ENCODE results near the gene TCF7L1.

- TF ChIP-seq ZFP90 (CRISPR knock-in tag; IDR thresholded peaks at IDR 0.05; ENCODE audit: borderline replicate concordance) (no peak), ZNF629 (CRISPR knock-in tag; conservative IDR thresholded peaks at IDR 0.05) (no peak), TMF1 (CRISPR knock-in tag; IDR thresholded peaks at IDR 0.05; ENCODE audit: low read depth) (no peak), SUZ12 (IDR thresholded peaks at IDR 0.05; ENCODE audit: low read depth, low read length) (no peak), RELA (CRISPR knock-in tag; IDR thresholded peaks at IDR 0.05) (no peak), POLR2A (IDR thresholded peaks at IDR 0.05; ENCODE audit: insufficient read depth in 1 of 2, low read depth in 2 of 2, low read length in 2 of 2) (no peak), BCL3 (CRISPR knock-in tag; IDR thresholded peaks at IDR 0.05) (no peak), NFE2L2 (IDR thresholded peaks at IDR 0.05; ENCODE audit: low read length) (no peak)
- TF ChIP-seq, protein P1, sequence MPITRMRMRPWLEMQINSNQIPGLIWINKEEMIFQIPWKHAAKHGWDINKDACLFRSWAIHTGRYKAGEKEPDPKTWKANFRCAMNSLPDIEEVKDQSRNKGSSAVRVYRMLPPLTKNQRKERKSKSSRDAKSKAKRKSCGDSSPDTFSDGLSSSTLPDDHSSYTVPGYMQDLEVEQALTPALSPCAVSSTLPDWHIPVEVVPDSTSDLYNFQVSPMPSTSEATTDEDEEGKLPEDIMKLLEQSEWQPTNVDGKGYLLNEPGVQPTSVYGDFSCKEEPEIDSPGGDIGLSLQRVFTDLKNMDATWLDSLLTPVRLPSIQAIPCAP (CRISPR knock-in tag; IDR thresholded peaks at IDR 0.05; ENCODE audit: low read depth) = no peak
- TF ChIP-seq, protein P2, sequence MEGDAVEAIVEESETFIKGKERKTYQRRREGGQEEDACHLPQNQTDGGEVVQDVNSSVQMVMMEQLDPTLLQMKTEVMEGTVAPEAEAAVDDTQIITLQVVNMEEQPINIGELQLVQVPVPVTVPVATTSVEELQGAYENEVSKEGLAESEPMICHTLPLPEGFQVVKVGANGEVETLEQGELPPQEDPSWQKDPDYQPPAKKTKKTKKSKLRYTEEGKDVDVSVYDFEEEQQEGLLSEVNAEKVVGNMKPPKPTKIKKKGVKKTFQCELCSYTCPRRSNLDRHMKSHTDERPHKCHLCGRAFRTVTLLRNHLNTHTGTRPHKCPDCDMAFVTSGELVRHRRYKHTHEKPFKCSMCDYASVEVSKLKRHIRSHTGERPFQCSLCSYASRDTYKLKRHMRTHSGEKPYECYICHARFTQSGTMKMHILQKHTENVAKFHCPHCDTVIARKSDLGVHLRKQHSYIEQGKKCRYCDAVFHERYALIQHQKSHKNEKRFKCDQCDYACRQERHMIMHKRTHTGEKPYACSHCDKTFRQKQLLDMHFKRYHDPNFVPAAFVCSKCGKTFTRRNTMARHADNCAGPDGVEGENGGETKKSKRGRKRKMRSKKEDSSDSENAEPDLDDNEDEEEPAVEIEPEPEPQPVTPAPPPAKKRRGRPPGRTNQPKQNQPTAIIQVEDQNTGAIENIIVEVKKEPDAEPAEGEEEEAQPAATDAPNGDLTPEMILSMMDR (CRISPR knock-in tag; IDR thresholded peaks at IDR 0.05) = no peak
These were observed 153.7 kb downstream of the TCF7L1 start for GRCh38 chr2:85286918-85287317.

Data from HepG2 (cell line).